Thoracic aorta (tissue), 2 donors: ENCODE data around the gene ZNF784. TPM values are rescaled to one million over a fixed set of nuclear protein-coding genes. Genes with fewer than 3 reads are reported as not detected.

Experiments used
- ATAC-seq: fragments of 150-250 bp; one replicate; pipeline ENCODE4 v1.8.0; 2017; ENCODE audit warnings: low read depth; ENCODE audit not compliant: insufficient number of reproducible peaks, low FRiP score
- DNase-seq: peaks from one replicate; pipeline ENCODE4 v3.0.0-alpha.2; 2020; ENCODE audit warnings: low spot score
- H3K27ac ChIP-seq, 2 donors: fragments of 200-600 bp; sonication (generic); 1 replicate in 1 of 2; 2 replicates in 1 of 2; pipeline ENCODE4 v1.5.1; 2016; ENCODE audit warnings: mild to moderate bottlenecking in 2 of 2, moderate library complexity in 2 of 2
- H3K27me3 ChIP-seq: fragments of 200-600 bp; sonication (generic); replicated peaks from 2 replicates; pipeline ENCODE4 v1.6.0; 2016; ENCODE audit warnings: mild to moderate bottlenecking; ENCODE audit not compliant: insufficient read depth
- H3K36me3 ChIP-seq: fragments of 200-600 bp; sonication (generic); one replicate; pipeline ENCODE4 v1.5.1; 2016
- H3K4me1 ChIP-seq, 2 donors: fragments of 200-600 bp; sonication (generic); 1 replicate in 1 of 2; 2 replicates in 1 of 2; pipeline versions ENCODE4 v1.5.1 to v1.6.0; 2016; ENCODE audit warnings: low read depth in 2 of 2, mild to moderate bottlenecking in 1 of 2; ENCODE audit not compliant: control insufficient read depth in 1 of 2
- H3K4me3 ChIP-seq: fragments of 200-600 bp; sonication (generic); 2 replicates; pipeline ENCODE4 v1.5.1; 2016; ENCODE audit warnings: mild to moderate bottlenecking
- H3K9me3 ChIP-seq: fragments of 200-600 bp; sonication (generic); 2 replicates; pipeline ENCODE4 v1.5.1; 2016
- CTCF ChIP-seq: fragments of 200-600 bp; sonication (generic); IDR thresholded peaks from one replicate; pipeline ENCODE4 v1.5.1; 2019; ENCODE audit warnings: antibody characterized with exemption
- total RNA-seq, 2 donors: library from RNA; depleted of rRNA; stranded (reverse); fragments of >200 nt; gene quantifications; one replicate each; pipeline versions ENCODE4 v1.1.0 to v1.2.3, GENCODE V29; 2016

The ZNF784 gene
- total RNA-seq, 2 donors from 2014 or later = 8.5 to 13.0 TPM

GRCh38 chr19:55602104-55603001 is 22.0 kb downstream of the ZNF784 start:
- peaks cover 17 to 42% of the 10 kb centered on the region in 2 donors for H3K4me1 ChIP-seq
- H3K36me3 ChIP-seq = peaks cover under 1% of the 10 kb centered on the region
- H3K4me3 ChIP-seq = no peak overlapping the region
- H3K27me3 ChIP-seq = no peaks in the 10 kb centered on the region
- ATAC-seq = no peak
- TF ChIP-seq CTCF = no peak
- no peak overlapping the region for H3K27ac ChIP-seq
- DNase-seq = no peak
- no peaks in the 10 kb centered on the region for H3K9me3 ChIP-seq

- TF ChIP-seq CTCF = no peak
- H3K4me3 ChIP-seq = peak overlapping the region; percentile 97
- peaks cover 12% of the 10 kb centered on the region for H3K36me3 ChIP-seq
- DNase-seq (no peak), ATAC-seq (no peak)
- peaks cover 8 to 31% of the 10 kb centered on the region in 2 donors for H3K4me1 ChIP-seq
- no peaks in the 10 kb centered on the region for H3K27me3 ChIP-seq
- H3K27ac ChIP-seq = peak overlapping the region; percentile 94 to 98
- no peaks in the 10 kb centered on the region for H3K9me3 ChIP-seq
Observed at GRCh38 chr19:55601084-55601483, 23.3 kb downstream of the ZNF784 start.

- ATAC-seq = no peak
- H3K4me3 ChIP-seq = peak overlapping the region; percentile 97
- no peak for DNase-seq
- peak overlapping the region; percentile 94 to 98 for H3K27ac ChIP-seq
- TF ChIP-seq CTCF = no peak
- H3K36me3 ChIP-seq = peaks cover 12% of the 10 kb centered on the region
- H3K27me3 ChIP-seq = no peaks in the 10 kb centered on the region
- peaks cover 8 to 29% of the 10 kb centered on the region in 2 donors for H3K4me1 ChIP-seq
- H3K9me3 ChIP-seq = no peaks in the 10 kb centered on the region
Observed at GRCh38 chr19:55600662-55601028, 23.7 kb downstream of the ZNF784 start.

GRCh38 chr19:55599842-55600661 is 24.3 kb downstream of the ZNF784 start, which contains the start of gene ZNF524:
TSS of gene ZNF524 (plus strand) at chr19:55600288. CDS start at chr19:55602113, 1,825 bp downstream.
- peak within 1 kb of the TSS; percentile 97 for H3K4me3 ChIP-seq
- peaks cover 12% of the 10 kb centered on the region for H3K36me3 ChIP-seq
- TF ChIP-seq CTCF = no peak
- H3K27me3 ChIP-seq = no peaks in the 10 kb centered on the region
- ATAC-seq (peak; percentile 56), DNase-seq (peak; percentile 70)
- no peaks in the 10 kb centered on the region for H3K9me3 ChIP-seq
- peak within 1 kb of the TSS; percentile 94 to 98 for H3K27ac ChIP-seq
- peaks cover 8 to 29% of the 10 kb centered on the region in 2 donors for H3K4me1 ChIP-seq

GRCh38 chr19:55599468-55599841 is 24.9 kb downstream of the ZNF784 start, which contains the start of gene FIZ1:
TSS of gene FIZ1 (minus strand) at chr19:55599517. CDS start at chr19:55597865, 1,652 bp downstream.
- DNase-seq = peak; percentile 97
- no peaks in the 10 kb centered on the region for H3K27me3 ChIP-seq
- H3K4me3 ChIP-seq = peak within 1 kb of the TSS; percentile 97
- peak within 1 kb of the TSS; percentile 94 to 98 for H3K27ac ChIP-seq
- H3K36me3 ChIP-seq = peaks cover 12% of the 10 kb centered on the region
- H3K4me1 ChIP-seq = peaks cover 4 to 24% of the 10 kb centered on the region in 2 donors
- TF ChIP-seq CTCF = no peak
- ATAC-seq = peak; percentile 88
- H3K9me3 ChIP-seq = no peaks in the 10 kb centered on the region
